GM12872 (cell line): ENCODE measurements around the gene RPL18A.

Experiments
- TF ChIP-seq, protein P1 (sequence below): IDR thresholded peaks from 3 replicates; pipeline ENCODE4 v1.5.1; 2011; ENCODE audit warnings: low read depth, mild to moderate bottlenecking, low read length, moderate library complexity; ENCODE audit not compliant: insufficient read depth

Gene RPL18A

DNA sequence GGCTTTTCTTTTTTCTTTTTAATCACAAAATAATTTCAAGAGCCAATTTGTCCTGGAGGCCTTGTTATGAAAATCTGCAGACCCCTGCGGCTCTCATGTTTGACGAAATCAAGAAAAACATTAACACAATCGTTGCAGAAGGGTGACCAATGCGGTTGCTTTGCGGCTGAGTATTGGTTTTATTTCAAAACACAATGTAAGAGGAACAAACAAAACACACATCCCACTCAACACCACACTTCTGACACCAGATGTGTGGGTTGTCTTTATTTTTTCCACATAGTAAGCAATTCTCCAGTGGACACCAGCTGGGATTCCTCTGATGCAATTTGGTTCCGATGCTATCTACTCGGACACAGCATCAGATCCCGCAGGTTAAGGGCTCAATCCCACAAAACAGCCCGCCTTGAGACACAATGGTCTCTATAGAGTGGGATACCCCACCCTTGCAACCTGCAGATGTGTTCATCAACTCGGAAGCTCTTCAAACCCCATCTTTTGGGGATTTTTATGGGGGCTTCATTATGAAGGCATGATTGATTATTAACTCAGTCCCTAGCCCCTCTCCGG is 51.2 kb downstream of the RPL18A start:
- TF ChIP-seq, protein P1, sequence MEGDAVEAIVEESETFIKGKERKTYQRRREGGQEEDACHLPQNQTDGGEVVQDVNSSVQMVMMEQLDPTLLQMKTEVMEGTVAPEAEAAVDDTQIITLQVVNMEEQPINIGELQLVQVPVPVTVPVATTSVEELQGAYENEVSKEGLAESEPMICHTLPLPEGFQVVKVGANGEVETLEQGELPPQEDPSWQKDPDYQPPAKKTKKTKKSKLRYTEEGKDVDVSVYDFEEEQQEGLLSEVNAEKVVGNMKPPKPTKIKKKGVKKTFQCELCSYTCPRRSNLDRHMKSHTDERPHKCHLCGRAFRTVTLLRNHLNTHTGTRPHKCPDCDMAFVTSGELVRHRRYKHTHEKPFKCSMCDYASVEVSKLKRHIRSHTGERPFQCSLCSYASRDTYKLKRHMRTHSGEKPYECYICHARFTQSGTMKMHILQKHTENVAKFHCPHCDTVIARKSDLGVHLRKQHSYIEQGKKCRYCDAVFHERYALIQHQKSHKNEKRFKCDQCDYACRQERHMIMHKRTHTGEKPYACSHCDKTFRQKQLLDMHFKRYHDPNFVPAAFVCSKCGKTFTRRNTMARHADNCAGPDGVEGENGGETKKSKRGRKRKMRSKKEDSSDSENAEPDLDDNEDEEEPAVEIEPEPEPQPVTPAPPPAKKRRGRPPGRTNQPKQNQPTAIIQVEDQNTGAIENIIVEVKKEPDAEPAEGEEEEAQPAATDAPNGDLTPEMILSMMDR, result no peak
